ENCODE data around the gene ANKRD23. TPM values are rescaled to one million over a fixed set of nuclear protein-coding genes. Genes with fewer than 3 reads are reported as not detected.

The ANKRD23 gene
- total RNA-seq, 1 experiment from 2014 or later, result 8.9 TPM

- no peak overlapping the region for H3K4me2 ChIP-seq
- H3K36me3 ChIP-seq (ENCODE audit: low read depth), result peaks cover 7% of the 10 kb centered on the region; the same call in 1 of the 2 replicates
- H3K4me1 ChIP-seq (replicated peaks; ENCODE audit: insufficient read depth), result peaks cover 29% of the 10 kb centered on the region
- DNase-seq, result no peak
- no peaks in the 10 kb centered on the region for H3K27me3 ChIP-seq (ENCODE audit: insufficient read depth, low read depth)
- no peak overlapping the region for H3K27ac ChIP-seq
- no peak for TF ChIP-seq CTCF (conservative IDR thresholded peaks at IDR 0.05)
- no peak for TF ChIP-seq EZH2 (IDR thresholded peaks at IDR 0.05; ENCODE audit: low read depth)
- peaks cover 37% of the 10 kb centered on the region for H3F3A ChIP-seq (ENCODE audit: insufficient read depth, low read depth)
- 0 out of 2 replicates have a peak, but pooled peaks cover 4% of the 10 kb centered on the region for H4K20me1 ChIP-seq (ENCODE audit: insufficient read depth)
- no TSS peak for BruUV-seq (replicated peaks)
- H3K79me2 ChIP-seq (ENCODE audit: low read depth), result no peaks in the 10 kb centered on the region; the same call in 1 of the 2 replicates
- no peaks in the 10 kb centered on the region for H3K9me3 ChIP-seq (ENCODE audit: insufficient read depth, low read depth)
- CTCF ChIA-PET, result no interaction called here
- POLR2A ChIA-PET (ENCODE audit: unreplicated experiment), result no interaction called here
- no peak overlapping the region for H3K4me3 ChIP-seq
- intact Hi-C loops (cut with micrococcal nuclease; ENCODE audit: unreplicated experiment), result no loop called here
- H2AFZ ChIP-seq, result no peak overlapping the region
- H3K9me2 ChIP-seq (ENCODE audit: insufficient read depth), result no peaks in the 10 kb centered on the region
These were observed 14.9 kb downstream of the ANKRD23 start for GRCh38 chr2:96828874-96829273.

GRCh38 chr2:96828436-96828835, 15.4 kb downstream of the ANKRD23 start:
- no peak for DNase-seq
- H3K9me2 ChIP-seq (ENCODE audit: insufficient read depth), result no peaks in the 10 kb centered on the region
- H3K4me2 ChIP-seq, result no peak overlapping the region
- H3K36me3 ChIP-seq (ENCODE audit: low read depth), result peaks cover 6% of the 10 kb centered on the region; the same call in 1 of the 2 replicates
- TF ChIP-seq EZH2 (IDR thresholded peaks at IDR 0.05; ENCODE audit: low read depth) (no peak), CTCF (conservative IDR thresholded peaks at IDR 0.05) (no peak)
- H3K9me3 ChIP-seq (ENCODE audit: insufficient read depth, low read depth), result no peaks in the 10 kb centered on the region
- POLR2A ChIA-PET (ENCODE audit: unreplicated experiment), result no interaction called here
- H3K4me3 ChIP-seq, result no peak overlapping the region
- 0 out of 2 replicates have a peak, but pooled peaks cover 4% of the 10 kb centered on the region for H4K20me1 ChIP-seq (ENCODE audit: insufficient read depth)
- H3K27ac ChIP-seq, result no peak overlapping the region
- peaks cover 4% of the 10 kb centered on the region; the same call in 1 of the 2 replicates for H3K79me2 ChIP-seq (ENCODE audit: low read depth)
- no peaks in the 10 kb centered on the region for H3K27me3 ChIP-seq (ENCODE audit: insufficient read depth, low read depth)
- peaks cover 37% of the 10 kb centered on the region for H3F3A ChIP-seq (ENCODE audit: insufficient read depth, low read depth)
- intact Hi-C loops (cut with micrococcal nuclease; ENCODE audit: unreplicated experiment), result no loop called here
- peaks cover 28% of the 10 kb centered on the region for H3K4me1 ChIP-seq (replicated peaks; ENCODE audit: insufficient read depth)
- CTCF ChIA-PET, result no interaction called here
- no peak overlapping the region for H2AFZ ChIP-seq
- BruUV-seq (replicated peaks), result no TSS peak

- CTCF ChIA-PET, result no interaction called here
- no peak overlapping the region for H3K4me2 ChIP-seq
- 0 out of 2 replicates have a peak, but pooled peaks cover 4% of the 10 kb centered on the region for H4K20me1 ChIP-seq (ENCODE audit: insufficient read depth)
- POLR2A ChIA-PET (ENCODE audit: unreplicated experiment), result no interaction called here
- H3F3A ChIP-seq (ENCODE audit: insufficient read depth, low read depth), result peaks cover 21% of the 10 kb centered on the region; the same call in 1 of the 2 replicates
- H3K4me3 ChIP-seq, result no peak overlapping the region
- peaks cover 11% of the 10 kb centered on the region for H3K4me1 ChIP-seq (replicated peaks; ENCODE audit: insufficient read depth)
- no peaks in the 10 kb centered on the region for H3K9me2 ChIP-seq (ENCODE audit: insufficient read depth)
- peaks cover 11% of the 10 kb centered on the region for H3K79me2 ChIP-seq (ENCODE audit: low read depth)
- 0 out of 2 replicates have a peak, but pooled peaks cover 5% of the 10 kb centered on the region for H3K36me3 ChIP-seq (ENCODE audit: low read depth)
- DNase-seq, result no peak
- H3K27ac ChIP-seq, result no peak overlapping the region
- H2AFZ ChIP-seq, result no peak overlapping the region
- intact Hi-C loops (cut with micrococcal nuclease; ENCODE audit: unreplicated experiment), result no loop called here
- TF ChIP-seq CTCF (conservative IDR thresholded peaks at IDR 0.05) (no peak), EZH2 (IDR thresholded peaks at IDR 0.05; ENCODE audit: low read depth) (no peak)
- no TSS peak for BruUV-seq (replicated peaks)
- no peaks in the 10 kb centered on the region for H3K27me3 ChIP-seq (ENCODE audit: insufficient read depth, low read depth)
- no peaks in the 10 kb centered on the region for H3K9me3 ChIP-seq (ENCODE audit: insufficient read depth, low read depth)
These were observed 17.1 kb downstream of the ANKRD23 start for GRCh38 chr2:96826546-96827278.
